ENCODE results near the gene SOCS1.

The SOCS1 gene

GRCh38 chr16:11259655-11260595 lies 3.9 kb upstream of the SOCS1 start:
- no peak for DNase-seq

- no peak for DNase-seq
Measured at GRCh38 chr16:11258553-11259492, 2.8 kb upstream of the SOCS1 start.

- DNase-seq = peak; percentile 71
Measured at GRCh38 chr16:11257131-11257938, 1.3 kb upstream of the SOCS1 start.

- no peak for DNase-seq
Measured at GRCh38 chr16:11256661-11257130, 692 bp upstream of the SOCS1 start.

DNA sequence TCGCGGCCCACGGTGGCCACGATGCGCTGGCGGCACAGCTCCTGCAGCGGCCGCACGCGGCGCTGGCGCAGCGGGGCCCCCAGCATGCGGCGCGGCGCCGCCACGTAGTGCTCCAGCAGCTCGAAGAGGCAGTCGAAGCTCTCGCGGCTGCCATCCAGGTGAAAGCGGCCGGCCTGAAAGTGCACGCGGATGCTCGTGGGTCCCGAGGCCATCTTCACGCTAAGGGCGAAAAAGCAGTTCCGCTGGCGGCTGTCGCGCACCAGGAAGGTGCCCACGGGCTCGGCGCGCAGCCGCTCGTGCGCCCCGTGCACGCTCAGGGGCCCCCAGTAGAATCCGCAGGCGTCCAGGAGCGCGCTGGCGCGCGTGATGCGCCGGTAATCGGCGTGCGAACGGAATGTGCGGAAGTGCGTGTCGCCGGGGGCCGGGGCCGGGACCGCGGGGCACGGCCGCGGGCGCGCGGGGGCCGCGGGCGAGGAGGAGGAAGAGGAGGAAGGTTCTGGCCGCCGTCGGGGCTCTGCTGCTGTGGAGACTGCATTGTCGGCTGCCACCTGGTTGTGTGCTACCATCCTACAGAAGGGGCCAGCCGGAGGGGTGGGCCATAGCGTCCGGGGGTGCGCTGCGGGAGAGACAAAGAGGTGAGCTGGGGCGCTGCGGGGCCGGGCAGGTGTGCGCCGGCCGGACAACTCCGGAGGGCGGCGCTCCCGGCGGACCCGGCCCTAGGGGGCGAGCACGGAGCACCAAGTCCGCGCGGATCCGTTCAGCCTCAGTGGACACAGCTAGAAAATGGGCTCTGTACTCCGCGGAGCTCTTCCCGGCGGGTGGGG lies 879 bp downstream of the SOCS1 start:
- DNase-seq = peak; percentile 23

DNA sequence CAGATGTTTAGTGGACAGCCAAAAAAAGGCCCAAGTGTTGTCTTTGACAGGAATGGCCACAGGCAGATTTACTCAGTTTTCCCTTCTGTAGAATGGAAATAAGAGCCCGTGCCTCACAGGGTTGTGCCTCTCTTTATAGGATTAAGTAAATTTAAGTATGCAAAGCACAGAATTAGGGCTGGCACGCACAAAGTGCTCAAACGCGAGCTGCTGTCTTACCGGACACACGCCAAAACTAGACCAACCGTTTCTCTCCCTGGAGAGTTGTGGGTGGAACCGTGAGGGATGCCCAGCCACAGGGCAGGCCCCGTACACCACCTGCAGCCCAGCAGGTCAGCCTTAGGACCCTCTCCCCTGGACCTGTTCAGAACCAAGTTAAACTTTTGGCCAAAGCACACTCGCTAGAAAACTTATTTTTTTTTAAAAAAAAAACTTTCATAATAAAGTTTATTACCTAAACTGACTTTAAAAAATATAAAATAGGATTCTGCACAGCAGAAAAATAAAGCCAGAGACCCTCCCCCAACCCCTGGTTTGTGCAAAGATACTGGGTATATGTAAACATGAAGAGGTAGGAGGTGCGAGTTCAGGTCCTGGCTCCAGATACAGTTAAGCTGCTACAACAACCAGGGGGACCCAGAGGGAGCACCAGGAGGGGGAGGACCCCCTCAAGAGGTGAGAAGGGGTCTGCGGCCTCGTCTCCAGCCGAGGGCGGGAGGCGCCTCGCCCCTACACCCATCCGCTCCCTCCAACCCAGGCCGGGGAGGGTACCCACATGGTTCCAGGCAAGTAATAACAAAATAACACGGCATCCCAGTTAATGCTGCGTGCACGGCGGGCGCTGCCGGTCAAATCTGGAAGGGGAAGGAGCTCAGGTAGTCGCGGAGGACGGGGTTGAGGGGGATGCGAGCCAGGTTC lies 1.8 kb downstream of the SOCS1 start:
- DNase-seq = no peak

GRCh38 chr16:11253009-11253994 lies 2.7 kb downstream of the SOCS1 start:
- no peak for DNase-seq

GRCh38 chr16:11252482-11252931 lies 3.5 kb downstream of the SOCS1 start:
- no peak for DNase-seq

DNA sequence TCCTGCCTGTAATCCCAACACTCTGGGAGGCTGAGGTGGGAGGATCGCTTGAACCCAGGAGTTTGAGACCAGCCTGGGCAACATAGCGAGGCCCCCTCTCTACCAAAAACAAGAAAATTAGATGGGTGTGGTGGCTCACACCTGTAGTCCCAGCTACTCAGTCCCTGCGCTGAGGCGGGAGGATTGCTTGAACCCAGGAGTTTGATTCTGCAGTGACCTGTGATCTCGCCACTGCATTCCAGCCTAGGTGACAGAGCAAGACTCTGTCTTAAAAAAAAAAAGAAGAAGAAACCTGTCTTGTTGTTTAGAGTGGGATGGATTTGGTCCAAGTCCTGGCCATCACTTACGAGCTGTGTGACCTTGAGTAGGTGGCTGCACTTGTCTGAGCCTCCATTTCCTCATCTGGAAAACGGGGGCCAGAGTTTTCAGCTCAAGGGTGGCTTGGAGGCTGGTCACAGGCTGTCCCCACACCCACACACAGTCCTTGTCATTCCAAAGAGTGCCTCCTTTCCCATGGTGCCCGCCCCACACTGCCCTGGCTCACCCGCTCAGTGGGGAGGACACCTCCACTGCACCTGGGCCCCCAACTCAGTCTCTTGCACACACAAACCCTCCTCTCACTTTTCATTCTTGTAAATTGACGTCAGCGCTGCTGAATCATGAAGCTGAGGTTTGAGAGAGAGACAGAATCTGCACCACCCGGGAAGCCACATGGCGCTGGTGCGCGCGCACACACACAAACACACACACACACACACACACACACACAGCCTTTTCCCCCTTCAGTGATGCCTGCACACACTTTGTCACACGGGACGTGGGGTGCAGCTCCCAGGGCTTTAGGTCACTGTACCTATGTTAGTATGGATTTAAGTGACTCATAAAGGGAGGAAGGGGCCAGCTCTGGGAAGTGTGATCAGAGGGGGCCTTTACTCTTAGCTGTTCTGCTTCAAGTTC lies 4.2 kb downstream of the SOCS1 start:
- DNase-seq = no peak

DNA sequence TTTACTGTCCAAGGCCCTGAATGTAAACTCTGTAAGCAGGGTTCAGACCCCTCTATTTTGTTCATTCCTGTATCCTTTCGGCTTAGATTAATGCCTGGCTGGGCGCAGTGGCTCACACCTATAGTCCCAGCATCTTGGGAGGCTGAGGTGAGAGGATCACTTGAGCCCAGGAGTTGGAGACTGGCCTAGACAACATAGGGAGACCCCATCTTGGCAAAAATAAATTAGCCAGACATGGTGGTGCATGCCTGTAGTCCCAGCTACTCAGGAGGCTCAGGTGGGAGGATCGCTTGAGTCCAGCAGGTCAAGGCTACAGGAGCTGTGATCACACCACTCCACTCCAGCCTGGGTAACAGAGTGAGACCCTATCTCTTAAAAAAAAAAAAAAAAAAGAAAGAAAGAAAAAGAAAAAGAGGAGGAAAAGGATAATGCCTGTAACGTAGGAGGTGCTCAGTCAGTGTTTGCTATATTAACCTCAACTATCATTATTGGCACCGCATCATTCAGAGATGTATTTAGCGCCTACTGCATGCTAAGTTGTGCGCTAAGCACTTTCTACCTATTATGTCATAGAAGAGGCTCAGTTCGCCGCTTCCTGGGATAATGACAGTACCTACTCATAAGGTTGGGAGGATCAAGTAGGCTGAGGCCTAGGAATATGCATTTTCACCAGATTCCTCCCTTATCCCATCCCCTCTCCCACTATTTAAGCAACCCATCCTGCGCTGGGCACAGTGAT lies 5.0 kb downstream of the SOCS1 start:
- no peak for DNase-seq

DNA sequence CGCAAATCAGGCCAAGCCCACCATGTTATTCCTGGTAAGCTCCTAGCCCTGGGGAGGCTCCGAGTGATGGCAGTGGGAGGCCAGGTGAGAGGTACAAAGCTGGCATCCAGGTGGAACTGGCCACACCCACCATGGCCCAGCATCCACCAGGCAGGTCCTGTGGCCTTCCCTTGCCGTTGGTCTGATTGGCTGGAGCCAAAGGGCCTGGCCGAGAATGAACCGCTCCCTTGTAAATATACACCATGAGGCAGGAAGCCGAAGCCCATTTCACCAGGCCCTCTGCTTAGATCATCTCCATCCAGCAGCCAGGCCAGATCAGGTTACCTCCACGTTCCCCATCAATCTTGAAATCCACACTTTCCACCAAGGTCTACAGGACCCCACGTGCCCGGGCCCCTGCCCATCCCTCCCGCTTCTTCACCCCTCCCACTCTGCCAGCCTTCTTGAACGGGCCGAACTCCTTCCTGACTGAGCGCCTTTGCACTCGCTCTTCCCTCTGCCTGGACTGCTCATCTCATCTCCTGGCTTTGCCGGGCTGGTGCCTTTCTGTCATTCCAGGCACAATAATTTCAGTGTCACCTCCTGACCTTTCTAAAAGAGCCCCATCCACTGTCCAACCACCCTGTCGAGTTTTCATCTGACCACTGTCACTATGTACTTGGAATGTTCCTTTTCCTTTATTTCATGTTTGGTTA lies 5.8 kb downstream of the SOCS1 start:
- no peak for DNase-seq

DNA sequence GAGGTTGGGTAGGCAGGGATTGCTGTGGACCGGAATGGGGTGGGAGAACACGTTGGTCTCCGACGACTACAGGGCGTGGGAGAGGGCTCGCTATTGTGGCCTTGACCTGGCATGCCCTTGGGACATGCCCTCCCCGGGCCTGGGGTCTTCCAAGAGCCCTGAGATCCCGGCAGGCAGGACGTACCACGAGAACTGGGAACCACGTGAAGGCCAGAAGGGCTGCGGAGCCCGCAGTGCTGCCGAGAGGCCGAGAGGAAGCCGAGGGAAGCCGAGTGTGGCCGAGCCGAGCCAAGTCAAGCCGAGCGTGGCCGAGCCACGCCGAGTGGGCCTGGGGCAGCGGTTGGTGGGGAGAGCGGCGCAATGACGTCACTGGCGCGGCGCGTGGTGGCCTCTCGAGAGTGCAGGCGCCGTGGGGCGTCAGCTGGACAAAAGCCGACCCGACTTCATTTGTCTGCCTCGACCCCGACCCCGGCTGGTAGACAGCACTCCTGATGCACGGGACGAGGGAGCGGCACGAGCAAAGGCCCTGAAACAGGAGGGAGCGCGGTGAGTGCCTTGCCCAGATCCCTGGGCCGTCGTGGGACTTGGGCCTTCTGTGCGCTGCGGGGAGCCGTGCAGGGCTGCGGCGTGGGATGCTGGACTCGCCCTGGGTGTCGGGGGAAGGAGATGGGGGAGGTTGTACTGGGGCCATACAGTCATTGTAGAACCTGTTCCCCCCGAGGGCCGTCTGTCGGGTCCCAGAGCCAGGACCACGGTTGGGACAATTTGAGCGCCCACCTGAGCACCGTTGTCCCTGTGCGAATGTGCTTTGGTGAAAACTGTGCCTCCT lies 6.6 kb downstream of the SOCS1 start:
- no peak for DNase-seq

DNA sequence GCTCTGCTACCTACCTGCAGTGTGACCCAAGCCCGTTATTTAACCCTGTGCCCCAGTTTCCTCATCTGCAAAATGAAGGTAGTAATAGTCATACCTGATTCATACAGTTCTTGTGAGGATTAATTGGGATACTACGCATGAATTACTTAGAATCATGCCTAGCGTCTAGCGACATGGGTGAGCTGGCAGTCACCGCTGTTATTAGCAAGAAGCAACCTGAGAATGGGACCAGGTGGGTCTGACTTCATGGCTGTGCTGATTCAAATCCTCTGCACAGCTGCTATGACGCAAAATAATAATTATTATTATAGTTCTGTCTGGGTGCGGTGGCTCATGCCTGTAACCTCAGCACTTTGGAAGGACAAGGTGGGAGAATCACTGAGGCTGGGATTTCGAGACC lies 7.9 kb downstream of the SOCS1 start:
- DNase-seq = no peak

DNA sequence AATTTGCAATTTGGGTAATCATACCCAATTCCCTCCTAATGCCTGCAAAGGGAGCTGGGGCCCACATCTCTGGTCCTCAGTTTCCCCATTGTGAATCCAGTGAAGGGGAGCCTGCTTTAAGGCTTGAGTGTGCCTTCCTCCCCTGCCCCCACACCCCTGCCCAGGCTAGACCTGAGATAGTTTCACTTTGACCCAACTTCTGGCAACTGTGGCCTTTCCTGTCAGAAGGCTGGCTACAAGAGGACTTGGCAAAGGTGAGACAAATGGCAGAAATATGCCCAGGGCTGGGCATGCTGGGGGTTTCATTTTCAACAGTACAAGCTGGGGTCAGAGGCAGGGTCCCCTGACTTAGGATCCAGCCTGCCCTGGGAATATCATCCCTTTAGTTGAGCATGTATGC lies 10.0 kb downstream of the SOCS1 start:
- no peak for DNase-seq

- DNase-seq = no peak
Measured at GRCh38 chr16:11245222-11245737, 10.7 kb downstream of the SOCS1 start.
